A673 (cell line): ENCODE data around the gene PRTN3.
"Not testable (repeated sequence)": the region's sequence is repeated elsewhere in the genome, so short reads cannot be mapped to it uniquely, and the experiment has no call there.

ENCODE experiments used
- CTCF ChIP-seq: fragments of 300-800, 200-600 bp; sonication (generic); conservative IDR thresholded peaks from 2 replicates; pipeline ENCODE4 v1.5.1; 2017; ENCODE audit warnings: low read depth, mild to moderate bottlenecking, antibody characterized with exemption, low read length, moderate library complexity, mixed read lengths
- EZH2 ChIP-seq: fragments of 200-600 bp; sonication (generic); IDR thresholded peaks from 2 replicates; pipeline ENCODE4 v1.6.1; 2017; ENCODE audit warnings: borderline replicate concordance, low read depth, mild to moderate bottlenecking, mixed read lengths, antibody characterized with exemption, low read length; ENCODE audit not compliant: poor library complexity, severe bottlenecking

GRCh38 chr19:820212-820611, 20.6 kb upstream of the PRTN3 start:
- TF ChIP-seq CTCF, EZH2: not testable (repeated sequence)
